ENCODE data around the gene ZRANB1.
A peak's percentile ranks its signal among the peaks of the same experiment; 100 is the strongest.
"Not testable (repeated sequence)": the region's sequence is repeated elsewhere in the genome, so short reads cannot be mapped to it uniquely, and the experiment has no call there.

ZRANB1 gene

GRCh38 chr10:124941823-124942222, at the start of gene ZRANB1:
Gene ZRANB1, plus strand, starts transcription at chr10:124942123. Its CDS starts 371 bp downstream, at chr10:124942494.
- no peak for DNase-seq

DNA sequence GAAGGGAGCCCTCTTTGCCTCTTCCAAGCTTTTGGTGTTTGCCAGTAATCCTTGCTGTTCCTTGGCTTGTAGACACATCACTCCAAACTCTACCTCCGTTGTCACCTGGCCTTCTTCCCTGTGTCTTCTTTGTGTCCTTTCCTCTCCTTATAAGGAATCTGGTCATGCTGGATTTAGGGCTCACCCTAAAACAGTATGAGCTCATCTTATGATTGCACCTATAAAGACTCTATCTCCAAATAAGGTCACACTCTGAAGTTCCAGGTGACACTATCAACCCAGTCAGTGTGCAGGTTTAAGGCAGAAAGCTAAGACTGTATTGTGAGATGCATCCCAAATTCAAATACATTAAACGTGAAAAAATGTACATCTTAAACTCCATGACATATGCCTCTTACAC, 49.0 kb upstream of the ZRANB1 start:
- DNase-seq, result no peak

- DNase-seq, result no peak
Measured at GRCh38 chr10:124894569-124895215, 47.2 kb upstream of the ZRANB1 start.

- no peak for DNase-seq
Measured at GRCh38 chr10:124896751-124897150, 45.2 kb upstream of the ZRANB1 start.

GRCh38 chr10:124898471-124898870, 43.5 kb upstream of the ZRANB1 start:
- no peak for DNase-seq

GRCh38 chr10:124899151-124899550, 42.8 kb upstream of the ZRANB1 start:
- no peak for DNase-seq

DNA sequence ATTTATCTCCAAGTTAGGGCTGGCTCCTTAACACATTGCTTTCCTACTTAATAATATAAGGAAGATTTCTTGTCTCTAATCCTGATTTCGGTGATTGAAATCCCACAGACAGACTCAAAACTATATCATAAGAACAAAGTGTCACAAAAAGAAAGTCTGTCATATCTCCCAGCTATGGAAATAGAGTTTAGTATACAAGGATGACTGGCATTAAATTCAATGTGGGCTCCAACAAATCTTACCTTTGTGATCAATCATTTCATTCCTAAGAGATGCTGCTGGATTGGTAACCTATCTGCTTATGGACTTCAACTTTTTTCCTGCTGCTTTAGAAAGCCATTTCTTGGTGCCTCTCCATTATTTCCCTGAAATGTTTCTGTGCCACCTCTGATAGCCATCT, 39.5 kb upstream of the ZRANB1 start:
- no peak for DNase-seq

- DNase-seq, result no peak
Measured at GRCh38 chr10:124903111-124903510, 38.8 kb upstream of the ZRANB1 start.

DNA sequence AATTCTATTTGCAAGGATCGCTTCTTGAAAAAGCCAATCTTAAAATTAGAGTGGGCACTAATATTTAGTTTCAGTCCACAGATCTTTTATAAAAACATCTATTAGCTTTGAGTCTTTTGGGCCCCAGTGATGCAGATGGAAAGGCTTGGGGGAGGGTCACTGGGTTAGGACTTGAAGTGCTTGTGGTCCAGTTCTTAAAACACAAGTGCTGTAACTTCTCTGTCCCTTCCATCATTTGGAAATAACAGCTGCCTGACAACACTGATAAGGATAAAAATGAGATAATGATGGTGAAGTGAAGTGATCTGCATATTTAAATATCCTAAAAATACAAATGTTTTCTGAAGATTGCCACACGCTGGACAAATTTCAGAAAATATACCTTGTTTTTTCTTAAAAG, 37.1 kb upstream of the ZRANB1 start:
- no peak for DNase-seq

DNA sequence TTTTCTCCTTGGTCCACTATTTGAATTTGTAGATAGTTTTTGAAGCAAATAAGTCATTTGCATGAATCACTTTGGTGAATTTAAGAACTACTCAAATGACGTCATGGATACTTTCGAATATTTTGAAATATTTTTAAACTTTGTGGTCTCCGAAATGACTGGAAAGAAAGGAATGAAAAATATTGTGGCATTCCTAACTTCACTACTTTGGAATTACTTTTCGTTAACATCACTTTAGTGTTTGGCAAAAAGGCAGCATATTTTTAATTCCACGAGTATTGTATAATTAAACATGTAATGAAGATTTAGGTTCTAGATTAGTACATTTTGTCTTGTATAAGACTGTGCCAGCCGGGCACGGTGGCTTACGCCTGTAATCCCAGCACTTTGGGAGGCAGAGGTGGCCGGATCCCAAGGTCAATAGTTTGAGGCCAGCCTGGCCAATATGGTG, 35.3 kb upstream of the ZRANB1 start:
- DNase-seq, result no peak

DNA sequence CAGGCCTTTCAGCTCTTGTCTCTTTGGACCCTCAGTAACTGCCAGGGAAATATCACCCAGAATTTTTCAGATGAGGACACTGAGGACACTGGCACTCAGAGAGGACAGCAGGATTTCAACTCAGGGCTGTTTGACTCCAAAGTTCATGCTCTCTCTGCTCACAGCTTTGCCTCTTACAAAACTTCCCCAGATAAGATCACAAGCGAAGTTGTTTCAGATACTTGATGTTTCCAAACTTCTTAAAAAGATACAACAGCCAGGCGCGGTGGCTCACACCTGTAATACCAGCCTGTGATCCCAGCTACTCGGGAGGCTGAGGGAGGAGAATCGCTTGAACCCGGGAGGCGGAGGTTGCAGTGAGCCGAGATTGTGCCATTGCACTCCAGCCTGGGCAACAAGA, 32.4 kb upstream of the ZRANB1 start:
- DNase-seq, result no peak

DNA sequence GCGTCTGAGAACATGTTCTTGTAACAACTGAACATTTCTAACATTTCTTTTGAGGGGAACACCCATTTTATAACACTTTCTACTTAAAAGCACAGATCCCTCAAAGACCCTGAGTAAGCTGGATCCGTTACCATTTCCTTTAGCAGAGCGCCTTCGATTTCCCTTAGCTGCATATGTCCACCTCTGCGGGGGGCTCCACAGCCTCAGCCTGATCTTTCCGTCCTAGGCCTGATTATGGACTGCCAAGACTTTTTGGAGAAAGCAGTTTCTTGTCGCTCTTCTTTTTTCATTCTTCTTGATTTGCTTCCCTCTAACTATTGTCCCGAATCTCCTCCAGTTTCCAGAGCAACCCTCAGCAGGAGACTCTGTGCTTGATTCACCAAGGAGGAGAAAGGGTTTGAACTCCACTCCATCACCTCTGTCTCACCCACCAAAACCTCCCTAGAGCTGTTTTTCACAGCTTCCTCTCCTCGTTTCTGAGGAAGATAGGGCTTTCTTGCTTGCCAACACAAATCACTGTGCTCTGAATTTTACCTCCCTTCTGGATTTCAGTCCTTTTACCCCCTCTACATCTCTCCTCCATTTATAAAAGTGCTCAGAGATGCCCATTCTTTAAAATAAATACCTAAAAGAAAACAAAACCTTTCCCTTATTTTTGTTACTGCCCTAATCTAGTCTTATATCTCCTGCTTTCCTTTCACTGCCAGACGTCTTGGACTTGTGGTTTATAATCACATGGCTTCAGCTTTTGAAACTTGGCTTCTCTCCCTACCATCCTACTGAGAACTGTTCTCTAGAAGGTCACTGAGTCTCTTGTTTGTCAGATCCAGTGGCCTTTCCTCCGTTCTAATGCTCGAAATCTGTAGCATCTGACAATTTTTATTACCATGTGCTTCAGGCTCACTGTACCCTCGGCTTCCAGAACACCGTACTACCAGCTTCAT, 30.5 kb upstream of the ZRANB1 start:
- peak in 1 of 56 donors; percentile 11 for DNase-seq

- DNase-seq, result no peak
Measured at GRCh38 chr10:124912101-124912886, 29.6 kb upstream of the ZRANB1 start.

- DNase-seq, result no peak
Measured at GRCh38 chr10:124913167-124913566, 28.8 kb upstream of the ZRANB1 start.

- DNase-seq, result not testable (repeated sequence)
Measured at GRCh38 chr10:124914398-124914797, 27.5 kb upstream of the ZRANB1 start.

- DNase-seq, result peak in 1 of 56 donors; percentile 47
Measured at GRCh38 chr10:124916098-124916584, 25.8 kb upstream of the ZRANB1 start.

DNA sequence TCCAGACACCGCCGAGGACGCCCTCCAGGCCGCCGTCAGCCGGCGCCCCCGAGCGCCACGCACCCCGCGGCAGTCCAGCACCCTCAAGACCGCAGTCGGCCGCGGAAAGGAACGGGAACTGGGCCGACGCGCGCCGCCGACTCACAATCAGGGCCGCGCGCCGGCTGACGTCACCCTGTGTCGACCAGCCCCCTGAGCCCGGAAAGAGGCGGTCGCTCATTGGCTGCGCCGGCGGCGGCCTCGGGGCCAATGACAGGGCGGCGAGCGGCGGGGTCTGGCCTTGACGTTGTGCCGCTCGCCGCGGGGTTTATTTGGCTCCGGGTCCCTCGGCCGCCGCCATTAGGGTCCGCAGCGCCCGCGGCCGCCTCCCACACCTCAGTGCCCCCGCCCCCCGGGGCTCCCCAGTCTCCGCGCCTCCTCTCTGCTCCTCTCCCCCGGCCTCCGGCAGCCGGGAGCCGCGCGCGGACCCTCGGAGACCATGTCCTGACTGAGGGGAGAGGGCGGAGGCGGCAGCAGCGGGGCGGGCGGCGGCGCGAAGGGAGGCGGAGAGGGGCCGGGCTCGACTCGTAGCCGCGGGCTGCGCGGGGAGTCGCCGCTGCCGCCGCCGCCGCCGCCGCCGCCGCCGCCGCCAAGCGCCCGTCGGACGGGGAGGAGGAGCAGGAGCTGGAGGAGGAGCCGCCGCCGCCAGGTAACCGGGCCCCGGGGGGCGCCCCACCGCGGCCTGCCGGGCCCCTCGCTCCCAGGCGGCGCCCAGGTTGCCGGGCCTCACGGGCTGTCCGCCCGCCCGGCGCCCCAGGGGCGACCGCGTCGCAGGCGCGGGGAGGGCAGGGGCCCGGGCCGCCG, 25.1 kb upstream of the ZRANB1 start:
- DNase-seq, result peak; percentile 17 to 99 (median 94)

DNA sequence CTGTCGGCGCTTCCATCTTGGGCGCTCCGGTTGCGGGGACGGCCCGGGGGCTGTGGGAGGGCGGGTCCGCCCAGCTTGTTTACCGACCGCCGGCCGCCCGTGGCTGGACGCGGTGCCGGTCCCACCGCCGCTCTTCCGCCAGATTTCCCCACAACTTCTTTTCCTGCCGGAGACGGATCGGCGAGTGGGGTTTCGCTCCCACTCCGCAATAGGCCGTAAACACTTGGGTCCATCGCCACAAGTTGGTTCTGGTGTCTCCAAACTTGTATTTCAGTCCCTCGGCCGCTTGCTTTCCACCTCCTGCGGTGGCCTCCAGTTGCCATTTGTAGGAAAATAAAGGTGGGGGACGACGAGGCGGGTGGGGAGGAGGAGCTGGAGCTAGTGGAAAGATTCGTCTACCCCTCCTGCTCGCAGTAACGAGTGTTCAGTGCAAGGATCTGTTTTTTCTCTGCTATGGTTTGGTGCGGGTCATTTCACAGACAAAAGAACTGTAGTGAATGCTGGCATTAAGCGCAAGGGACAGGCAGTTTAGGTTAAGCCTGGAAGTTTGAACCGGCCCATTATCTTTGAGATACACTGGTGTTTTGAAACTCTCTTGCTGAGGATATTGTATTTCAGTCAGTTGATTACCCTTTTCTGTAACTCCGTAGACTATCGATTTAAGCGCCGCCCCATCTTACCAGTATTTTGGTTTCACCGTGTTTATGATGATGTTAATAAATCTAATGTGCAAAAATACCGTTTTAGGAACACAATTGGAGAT, 24.3 kb upstream of the ZRANB1 start:
- DNase-seq, result peak in 43 of 56 donors; percentile 3 to 59 (median 22)

- no peak for DNase-seq
Measured at GRCh38 chr10:124918191-124918830, 23.6 kb upstream of the ZRANB1 start.
